Measurements from ENCODE around the gene FBXO30.
A peak's percentile ranks its signal among the peaks of the same experiment; 100 is the strongest.

FBXO30 gene

DNA sequence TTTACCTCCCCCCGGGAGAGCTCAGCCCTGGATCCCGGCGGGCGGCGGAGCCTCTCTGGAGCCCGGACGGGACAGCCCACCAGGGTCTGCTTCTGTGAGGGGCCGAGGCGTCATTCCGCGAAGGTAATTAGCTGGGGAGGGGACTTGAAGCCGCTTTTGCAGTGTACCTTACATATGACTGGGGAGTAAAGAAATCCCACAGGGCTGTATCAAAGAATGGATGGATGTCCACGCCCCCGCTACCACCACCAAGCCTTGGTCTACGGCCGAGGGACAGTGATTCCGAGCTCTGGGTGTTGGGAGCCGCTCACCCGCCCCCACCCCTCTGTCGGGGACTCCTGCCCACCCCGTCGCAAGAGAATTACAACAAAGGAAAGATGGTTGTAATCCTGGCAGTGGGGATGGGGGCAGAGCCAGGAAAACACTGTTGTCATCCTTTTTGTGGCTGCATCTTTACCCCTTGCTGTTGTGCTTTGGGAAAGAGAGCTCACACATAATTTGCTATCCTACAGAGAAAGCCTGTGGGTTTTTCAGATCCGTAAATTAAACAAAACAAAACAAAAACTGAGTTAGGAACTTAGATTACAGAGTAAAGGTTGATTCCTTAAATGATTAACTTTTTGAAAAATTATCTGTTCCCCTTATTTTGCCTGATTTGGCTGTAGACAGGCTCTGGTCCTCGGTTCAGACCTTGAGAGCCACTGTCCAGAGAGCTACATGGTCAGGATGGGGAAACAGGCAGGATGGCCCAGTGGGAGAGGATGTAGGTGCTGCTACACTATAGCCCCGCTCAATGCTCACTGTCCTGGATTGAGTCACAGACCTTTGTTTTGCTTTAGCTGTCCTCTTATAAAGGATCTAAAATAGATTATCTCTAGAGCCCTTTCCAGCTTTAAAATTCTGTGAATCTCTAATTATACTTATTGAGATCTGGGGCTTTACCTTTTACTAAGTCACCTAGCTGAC lies 997 bp upstream of the FBXO30 start:
- DNase-seq: no peak

DNA sequence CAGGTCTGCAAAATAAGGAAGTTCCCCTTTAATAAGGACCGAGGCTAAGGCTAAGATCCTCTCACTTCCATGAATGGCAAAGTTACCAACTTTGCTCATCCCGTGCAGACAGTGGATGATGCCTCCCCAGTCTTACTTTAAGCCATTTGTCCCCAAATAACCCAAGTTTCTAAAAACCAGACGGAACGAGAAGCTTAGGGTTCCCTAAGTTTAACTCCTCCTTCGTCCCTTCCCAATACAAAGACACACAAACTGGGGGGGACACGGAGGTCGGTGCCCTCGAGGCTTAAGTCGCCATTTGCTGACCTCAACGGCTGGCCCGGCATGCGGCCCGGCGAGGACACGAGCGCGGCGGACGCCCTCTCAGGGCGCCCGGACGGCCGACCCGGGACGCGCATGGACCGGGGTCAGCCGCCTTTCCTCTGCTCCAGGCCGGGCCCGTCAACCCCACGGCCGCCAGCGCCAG lies 527 bp downstream of the FBXO30 start:
- peak in 1 of 2 donors; percentile 9 for DNase-seq

DNA sequence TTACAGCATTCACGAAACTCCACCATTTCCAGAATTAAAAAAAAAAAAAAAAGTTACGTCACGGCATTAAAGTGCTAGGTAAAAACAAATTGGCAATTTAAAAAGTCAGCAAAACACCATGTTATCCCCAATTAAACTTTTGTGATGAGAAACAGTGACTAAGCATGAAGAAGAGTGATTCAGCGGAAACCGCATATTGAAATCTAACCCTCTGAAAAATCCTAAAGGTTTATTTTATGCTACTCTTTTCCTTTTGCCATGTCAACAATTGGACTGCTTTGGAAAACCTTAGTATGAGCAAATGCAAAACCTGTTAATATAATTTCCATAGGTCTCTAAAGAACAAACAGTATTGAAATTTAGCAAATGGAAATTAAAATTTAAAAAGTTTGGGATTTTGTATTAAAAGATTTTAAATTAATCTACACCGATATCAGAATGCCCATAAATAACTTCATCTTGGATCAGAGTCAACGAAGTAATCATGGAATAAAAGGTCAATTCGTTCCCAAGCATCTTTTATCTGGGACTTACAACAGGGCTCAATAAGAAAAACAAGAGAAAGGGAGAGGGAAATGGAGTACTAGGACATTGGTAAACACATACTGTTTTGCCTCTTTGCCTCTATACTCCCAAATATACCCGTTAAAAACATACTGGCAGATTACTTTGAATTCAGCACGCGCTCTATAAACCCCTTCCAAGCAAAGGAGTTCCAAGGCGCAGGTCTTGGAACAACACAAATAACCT lies 1.1 kb downstream of the FBXO30 start:
- no peak for DNase-seq

DNA sequence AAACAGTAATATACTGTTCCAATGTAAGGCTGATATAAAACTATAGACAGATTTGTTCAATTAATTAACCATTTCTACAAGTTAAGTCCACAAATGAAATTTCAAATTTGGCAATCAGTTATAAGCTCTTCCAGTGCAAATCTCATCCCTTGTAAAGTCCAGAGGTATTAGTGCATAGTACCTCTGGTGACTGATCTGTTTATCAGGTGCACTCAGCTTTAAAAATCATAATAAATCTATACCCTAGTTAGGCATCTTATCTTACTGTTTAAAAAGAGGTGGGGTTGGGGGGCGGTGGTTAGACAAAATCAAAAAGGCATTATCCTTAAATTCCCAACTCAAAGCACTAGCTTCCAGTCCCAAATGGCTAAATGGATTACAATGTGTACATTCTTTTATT lies 2.9 kb downstream of the FBXO30 start:
- no peak for DNase-seq

DNA sequence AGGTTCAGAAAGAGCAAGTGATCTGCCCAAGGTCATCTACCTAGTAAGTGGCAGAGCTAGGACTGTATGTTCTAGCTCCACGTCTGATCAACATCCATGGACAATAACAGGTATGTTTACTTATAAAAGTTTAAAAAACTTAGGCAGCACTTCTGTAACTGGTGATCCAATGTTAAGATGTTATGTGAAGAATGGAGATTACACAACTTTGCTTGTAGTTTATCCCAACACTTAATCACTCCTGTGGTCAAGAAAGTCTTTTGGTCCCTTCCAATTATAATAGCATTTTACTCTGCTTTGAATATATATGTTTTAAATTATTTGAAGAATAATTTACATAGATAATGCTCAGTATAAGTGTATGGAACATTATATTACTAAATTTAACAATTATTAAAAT lies 4.8 kb downstream of the FBXO30 start:
- no peak for DNase-seq

DNA sequence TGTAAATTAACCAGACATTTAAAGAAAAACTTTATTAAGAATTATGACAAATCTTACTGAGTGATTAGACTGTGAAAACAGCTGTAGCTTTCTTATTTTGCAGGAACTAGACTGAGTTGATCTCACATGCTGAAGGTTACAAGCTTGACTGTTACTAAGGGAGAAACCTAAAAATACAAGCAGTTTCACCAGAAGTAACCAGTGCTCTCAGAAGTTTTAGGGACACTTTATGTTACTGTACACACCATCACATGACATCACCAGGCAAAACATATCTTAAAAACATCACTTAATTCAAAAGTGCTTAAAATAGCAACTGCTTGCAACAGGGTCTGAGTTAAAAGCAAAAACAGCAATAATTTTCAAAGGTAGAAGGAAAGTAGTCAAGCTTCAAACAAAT lies 5.4 kb downstream of the FBXO30 start:
- DNase-seq: no peak

DNA sequence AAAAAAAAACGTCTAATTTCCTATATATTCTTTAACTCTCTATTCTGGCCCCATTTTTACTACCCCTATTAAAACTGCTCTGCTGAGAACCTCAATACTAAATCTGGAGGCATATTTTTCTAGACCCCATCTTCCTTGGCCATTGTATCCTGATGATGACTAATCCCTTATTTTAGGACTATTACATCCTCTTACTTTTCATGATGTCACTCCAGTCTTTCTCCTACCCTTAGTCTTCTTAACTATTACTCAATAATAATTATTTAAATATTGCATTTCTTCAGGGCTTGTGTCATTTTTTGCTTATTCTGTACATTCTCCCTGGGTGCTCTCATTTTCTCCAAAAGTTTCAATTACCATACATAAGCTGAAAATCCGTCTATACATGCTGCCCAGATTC lies 6.4 kb downstream of the FBXO30 start:
- DNase-seq: no peak

DNA sequence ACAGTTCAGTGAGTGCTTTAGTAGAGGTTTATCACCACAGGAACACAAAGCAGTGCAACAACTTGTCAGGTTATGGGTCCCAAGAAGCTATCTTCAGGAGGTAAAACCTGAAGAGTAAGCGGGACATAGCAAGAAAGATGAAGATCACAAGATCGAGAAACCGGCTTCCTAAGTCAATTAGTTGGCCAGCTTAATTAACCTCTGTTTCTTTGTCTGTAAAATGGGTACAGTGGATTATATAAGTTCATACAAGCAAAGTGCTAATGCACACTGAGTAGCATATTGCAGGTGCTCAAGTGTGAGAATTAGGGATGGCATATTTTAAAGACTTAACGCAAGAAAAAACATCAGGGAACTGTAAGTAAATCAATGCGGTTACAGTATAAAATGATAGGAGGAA lies 12.5 kb downstream of the FBXO30 start:
- DNase-seq: no peak

DNA sequence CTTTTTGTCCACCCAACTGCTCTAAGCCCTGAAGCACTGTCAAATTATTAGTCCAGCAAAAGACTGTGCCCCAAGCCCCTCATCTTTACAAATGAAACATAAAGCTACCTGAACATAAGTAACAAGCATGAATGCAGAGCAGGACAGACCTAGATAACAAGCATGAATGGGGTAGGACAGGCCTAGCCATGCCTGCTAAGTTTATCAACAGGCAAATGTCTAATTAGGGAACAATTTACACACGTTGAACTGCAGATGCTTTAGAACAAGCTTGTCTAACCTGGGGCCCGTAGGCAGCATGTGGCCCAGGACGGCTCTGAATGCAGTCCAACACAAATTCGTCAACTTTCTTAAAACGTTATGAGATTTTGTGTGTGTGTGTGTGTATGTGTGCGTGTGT lies 13.6 kb downstream of the FBXO30 start:
- no peak for DNase-seq

DNA sequence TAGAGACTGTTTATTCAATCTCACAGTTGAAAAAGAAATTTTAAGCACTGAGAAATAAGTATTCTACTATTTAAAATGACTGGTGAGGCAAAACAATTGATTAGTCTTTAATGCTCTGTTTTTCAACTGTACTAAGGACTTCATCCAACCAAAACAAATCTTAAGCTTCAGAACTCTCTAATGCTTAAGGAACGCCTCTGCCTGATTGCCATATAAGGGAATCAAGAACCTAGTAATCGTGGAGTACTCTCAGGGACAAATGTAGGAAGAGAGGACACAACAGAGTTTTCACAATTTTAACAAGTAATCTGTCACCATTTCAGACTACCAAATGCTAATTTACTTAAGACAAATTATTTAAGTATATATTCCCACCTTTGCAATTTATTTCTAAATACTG lies 16.1 kb downstream of the FBXO30 start:
- no peak for DNase-seq

DNA sequence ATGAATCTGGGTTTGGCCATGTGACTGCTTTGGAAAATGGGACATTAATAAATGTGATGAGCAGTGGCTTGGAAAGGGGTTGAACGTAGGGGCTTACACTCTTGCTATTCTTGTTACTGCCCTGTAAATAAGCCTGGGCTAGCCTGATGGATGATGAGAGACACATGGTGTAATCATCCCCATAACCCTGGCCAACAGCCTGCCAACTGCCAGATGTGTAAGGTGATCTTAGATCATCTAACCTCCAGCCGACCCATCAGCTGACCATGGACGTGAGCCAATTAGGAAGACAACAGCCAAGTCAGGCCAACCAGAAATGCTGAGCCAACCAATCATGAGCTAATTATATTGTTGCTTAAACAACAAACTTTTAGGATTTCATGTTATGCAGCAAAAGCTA lies 25.2 kb downstream of the FBXO30 start:
- no peak for DNase-seq

DNA sequence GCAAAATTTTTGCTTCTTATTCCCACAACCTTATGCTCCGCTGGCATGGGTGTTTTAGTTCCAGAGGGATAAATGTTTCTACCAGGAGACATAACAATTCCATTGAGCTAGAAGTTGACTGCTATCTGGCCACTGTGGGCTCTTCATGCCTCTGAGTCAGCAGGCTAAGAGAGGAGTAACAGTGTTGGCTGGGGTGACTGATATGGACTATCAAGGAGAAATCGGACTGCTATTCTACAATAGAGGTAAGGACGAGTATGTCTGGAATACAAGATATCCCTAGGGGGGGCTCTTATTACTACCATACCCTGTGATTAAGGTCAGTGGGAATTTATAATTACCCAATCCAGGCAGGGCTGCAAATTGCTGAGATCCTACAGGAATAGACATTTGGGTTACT lies 26.9 kb downstream of the FBXO30 start:
- DNase-seq: no peak

DNA sequence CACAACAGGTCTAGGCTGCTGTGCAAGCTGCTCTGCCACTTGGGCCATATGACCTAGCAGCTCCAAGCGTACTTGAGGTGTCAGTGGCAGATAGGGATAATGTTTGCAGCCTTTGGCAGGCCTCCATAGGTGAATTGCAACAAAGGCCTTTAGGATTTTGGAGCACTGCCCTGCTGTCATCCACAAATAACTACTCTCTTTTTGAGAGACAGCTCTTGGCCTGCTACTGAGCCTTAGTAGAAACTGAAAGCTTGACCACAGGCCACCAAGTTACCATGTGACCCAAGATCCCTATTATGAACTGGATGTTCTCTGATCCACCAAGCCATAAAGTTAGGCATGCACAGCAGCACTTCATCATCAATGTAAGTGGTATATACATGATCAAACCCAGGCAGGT lies 29.9 kb downstream of the FBXO30 start:
- DNase-seq: no peak

DNA sequence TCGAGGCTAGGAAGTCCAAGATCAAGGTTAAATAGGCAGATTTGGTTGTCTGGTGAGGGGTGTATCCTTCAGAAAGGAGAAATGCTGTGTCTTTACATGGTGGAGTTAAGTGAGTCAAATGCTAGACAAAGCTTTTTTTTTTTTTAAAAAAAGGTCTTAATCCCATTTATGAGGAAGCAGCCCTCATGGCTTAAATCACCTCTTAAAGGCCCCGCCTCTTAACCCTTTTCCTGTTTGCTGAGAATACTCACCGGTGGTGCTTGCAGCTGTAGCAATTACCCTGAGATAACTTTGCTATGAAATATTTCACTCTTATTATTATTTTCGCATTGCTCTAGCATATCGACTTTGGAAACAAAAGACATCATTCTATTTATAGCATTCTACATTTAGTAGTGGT lies 30.8 kb downstream of the FBXO30 start:
- no peak for DNase-seq

DNA sequence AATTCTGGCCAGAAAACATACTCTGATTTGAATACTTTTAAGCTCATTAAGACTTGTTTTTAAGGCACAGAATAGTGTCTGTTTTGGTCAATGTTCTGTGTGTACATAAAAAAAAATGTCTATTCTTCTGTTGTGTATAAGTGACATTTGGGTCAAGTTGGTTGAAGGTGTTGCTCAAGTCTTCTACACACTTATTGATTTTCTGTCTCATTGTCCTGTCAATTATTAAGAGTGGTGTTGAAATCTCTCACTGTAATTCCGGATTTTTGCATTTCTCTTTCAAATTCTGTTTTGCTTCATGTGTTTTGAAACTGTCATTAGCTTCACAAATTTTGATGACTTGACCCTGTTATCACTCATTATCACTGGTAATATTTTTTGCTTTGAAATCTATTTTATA lies 41.7 kb downstream of the FBXO30 start:
- no peak for DNase-seq

DNA sequence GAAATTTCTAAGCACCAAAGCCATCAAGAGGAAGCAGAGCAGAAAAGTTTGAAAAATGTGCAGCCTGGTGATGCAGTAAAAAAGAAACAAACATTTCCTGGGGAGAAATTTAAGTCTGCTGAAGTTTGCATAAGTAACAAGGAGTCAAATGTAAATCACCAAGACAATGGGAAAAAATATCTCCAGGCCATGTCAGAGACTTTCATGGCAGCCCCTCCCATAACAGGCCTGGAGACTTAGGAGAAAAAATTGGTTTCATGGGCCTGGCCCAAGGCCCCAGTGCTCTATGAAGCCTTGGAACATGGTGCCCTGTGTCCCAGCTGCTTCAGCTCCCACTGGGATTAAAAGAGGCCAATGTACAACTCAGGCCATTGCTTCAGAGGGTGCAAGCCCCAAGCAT lies 49.1 kb downstream of the FBXO30 start:
- DNase-seq: no peak

DNA sequence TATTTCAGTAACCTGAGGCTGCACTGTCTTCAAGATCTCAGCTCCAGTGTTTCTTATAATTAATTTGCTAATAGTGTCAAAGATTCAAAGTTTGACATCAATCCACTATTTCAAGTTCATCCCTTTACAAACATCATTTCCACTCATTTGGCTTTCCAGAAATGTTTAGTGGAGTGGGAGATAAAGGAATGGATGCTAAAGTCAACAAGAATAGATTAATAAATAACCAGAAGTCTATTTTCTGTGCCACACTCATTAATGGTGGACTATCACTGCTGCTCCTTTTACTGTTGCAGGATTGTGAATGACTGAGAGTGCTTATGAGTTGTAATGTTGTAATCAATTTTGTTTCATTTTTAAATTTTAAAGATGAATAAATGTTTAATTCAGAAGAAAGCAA lies 50.9 kb downstream of the FBXO30 start:
- no peak for DNase-seq

DNA sequence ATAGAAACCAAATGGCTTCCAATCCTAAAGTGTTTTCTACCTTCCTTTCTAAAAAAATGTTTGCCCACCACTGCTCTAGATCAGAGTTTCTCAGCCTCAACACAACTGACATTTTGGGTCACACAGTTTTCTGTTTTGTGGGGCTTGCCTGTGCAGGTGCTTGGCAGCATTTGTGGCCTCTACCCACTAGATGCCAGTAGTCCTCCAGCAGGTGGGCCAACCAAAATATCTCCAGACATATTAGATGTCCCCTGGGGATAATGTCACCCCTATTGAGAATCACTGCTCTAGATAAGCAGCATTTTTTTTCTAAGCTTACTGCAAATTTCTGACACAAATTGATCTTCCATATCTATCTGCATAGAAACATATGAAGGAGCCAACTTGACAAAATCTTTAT lies 53.0 kb downstream of the FBXO30 start:
- DNase-seq: no peak

DNA sequence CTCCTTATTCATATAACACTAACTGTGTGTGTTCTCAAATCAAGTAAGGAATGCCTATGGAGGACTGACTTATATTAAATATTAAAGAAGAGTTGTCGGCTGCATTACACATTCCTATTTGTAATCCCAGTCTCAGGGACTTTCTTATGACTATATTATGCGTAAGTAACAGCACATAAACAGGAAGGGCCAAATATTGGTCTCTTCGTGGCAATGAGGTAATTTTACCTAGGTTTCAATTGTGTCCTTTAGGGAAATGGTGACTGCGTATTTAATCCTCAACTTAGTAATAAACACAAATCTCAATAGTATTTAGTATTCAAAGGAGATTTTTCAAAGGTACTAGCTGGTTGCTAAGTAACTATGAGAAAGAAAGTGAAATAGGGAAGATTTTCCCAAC lies 56.5 kb downstream of the FBXO30 start:
- DNase-seq: no peak

DNA sequence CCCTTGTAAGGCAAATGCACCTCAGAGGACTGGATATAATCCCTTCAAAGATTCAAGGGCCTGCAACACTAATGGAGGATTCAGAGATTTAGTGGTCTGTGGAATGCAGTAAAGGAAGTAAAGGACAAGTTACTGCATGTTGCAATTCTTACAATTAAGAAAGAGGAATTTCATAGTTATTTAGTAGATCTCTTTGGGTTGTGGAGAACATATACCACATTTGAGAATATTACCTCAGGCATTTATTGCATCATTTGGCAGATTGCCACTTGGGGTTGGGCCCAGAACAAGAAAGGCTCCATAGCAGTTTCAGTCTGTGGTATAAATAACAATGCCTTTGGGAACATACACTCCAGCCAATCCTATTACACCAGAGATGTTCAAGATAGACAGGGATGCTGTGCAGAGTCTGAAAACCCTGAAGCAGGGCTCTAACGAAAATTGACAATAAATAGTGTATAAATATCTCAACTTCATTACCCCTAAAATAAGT lies 58.4 kb downstream of the FBXO30 start:
- DNase-seq: no peak

DNA sequence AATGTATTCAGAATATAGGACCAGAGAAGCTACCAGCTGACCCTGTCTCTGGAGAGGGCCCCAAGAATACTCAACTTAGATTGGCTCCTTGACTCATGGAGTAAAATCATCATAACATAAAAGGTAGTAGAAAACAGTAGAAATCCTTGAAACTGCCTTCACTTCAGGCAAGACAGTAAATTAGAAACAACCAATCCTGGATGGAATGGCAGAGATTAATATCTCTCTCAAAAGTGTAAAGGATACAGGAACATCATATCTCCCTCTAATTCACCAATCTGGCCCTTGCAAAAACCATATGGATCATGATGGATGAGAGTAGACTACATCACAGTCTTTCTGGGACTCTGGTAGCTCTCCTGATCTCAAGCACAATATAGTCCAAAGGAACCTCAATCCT lies 58.9 kb downstream of the FBXO30 start:
- DNase-seq: no peak

DNA sequence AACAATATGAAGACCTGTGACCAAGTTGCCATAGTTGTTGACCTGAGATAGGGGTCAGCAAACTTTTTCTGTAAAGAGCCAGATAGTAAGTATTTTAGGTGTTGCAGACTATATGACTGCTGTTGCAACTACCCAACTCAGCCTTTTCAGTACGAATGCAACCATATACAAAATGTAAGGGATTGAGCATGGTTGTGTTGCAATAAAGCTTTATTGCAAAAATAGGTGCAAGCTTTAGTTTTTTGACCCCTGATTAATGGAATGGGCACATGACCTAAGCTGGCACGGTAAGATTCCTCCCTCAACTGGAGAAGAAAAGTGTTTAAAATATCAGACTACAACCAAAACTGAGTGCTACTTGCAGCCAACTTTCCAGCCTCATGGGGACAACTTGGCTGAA lies 62.0 kb downstream of the FBXO30 start:
- DNase-seq: no peak

DNA sequence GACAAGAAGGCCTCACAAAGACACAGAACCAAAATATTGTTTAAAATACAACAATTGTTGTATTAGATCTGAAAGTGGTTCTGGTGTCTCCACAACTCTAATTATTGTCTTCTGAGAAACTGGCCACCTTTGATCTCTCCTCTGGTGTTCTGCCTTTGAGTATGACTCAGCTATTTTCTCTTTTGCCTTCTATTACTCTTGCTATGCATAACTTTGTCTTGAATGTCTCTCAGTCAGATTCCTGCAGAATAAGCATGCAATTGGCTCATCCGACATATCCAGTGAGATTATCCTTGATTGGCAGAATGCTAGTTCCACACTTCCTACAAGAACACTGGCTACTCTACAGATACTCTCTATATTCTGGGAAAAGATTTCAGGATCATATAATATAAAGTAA lies 65.0 kb downstream of the FBXO30 start:
- DNase-seq: no peak

DNA sequence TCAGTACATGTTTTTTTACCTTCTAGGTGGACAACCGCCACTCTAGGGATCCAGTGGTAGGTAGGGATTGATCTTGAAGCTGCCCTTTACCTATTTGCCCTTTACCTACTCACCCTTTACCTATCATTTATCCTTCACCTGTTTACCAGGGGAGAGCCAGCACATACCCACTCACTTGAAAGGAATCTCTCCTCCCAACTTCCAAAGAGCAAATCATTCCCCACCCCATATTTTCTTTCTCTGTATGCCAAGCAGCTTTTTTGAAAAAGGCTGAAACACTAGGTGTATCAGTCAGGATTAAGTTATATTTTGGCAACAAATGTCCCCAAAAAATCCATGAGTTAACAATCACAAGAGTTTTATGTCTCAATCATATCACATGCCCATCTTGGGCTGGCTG lies 68.7 kb downstream of the FBXO30 start:
- no peak for DNase-seq
